AG09309 (cell line): Measurements from ENCODE around the gene PXK.
A peak's percentile ranks its signal among the peaks of the same experiment; 100 is the strongest.
"Not testable (repeated sequence)": the region's sequence is repeated elsewhere in the genome, so short reads cannot be mapped to it uniquely, and the experiment has no call there.

Experiments used
- DNase-seq: peaks from one replicate; pipeline ENCODE4 v3.0.0-alpha.2; 2010; ENCODE audit warnings: low read depth
- H3K4me3 ChIP-seq: 2 replicates; pipeline ENCODE4 v1.5.1; 2011; ENCODE audit warnings: mild to moderate bottlenecking, low read depth, low read length, moderate library complexity; ENCODE audit not compliant: control insufficient read depth
- TF ChIP-seq, protein P1 (sequence below): IDR thresholded peaks from 2 replicates; pipeline ENCODE4 v1.5.1; 2011; ENCODE audit warnings: mild to moderate bottlenecking, low read depth, low read length, inconsistent platforms; ENCODE audit not compliant: insufficient read depth, control insufficient read depth; ENCODE audit errors: missing control alignments

PXK gene

GRCh38 chr3:58335652-58335947, 2.9 kb downstream of the PXK start:
- TF ChIP-seq, protein P1, sequence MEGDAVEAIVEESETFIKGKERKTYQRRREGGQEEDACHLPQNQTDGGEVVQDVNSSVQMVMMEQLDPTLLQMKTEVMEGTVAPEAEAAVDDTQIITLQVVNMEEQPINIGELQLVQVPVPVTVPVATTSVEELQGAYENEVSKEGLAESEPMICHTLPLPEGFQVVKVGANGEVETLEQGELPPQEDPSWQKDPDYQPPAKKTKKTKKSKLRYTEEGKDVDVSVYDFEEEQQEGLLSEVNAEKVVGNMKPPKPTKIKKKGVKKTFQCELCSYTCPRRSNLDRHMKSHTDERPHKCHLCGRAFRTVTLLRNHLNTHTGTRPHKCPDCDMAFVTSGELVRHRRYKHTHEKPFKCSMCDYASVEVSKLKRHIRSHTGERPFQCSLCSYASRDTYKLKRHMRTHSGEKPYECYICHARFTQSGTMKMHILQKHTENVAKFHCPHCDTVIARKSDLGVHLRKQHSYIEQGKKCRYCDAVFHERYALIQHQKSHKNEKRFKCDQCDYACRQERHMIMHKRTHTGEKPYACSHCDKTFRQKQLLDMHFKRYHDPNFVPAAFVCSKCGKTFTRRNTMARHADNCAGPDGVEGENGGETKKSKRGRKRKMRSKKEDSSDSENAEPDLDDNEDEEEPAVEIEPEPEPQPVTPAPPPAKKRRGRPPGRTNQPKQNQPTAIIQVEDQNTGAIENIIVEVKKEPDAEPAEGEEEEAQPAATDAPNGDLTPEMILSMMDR, result no peak
- H3K4me3 ChIP-seq, result peak overlapping the region; percentile 8; the same call in 1 of the 2 replicates
- no peak for DNase-seq

DNA sequence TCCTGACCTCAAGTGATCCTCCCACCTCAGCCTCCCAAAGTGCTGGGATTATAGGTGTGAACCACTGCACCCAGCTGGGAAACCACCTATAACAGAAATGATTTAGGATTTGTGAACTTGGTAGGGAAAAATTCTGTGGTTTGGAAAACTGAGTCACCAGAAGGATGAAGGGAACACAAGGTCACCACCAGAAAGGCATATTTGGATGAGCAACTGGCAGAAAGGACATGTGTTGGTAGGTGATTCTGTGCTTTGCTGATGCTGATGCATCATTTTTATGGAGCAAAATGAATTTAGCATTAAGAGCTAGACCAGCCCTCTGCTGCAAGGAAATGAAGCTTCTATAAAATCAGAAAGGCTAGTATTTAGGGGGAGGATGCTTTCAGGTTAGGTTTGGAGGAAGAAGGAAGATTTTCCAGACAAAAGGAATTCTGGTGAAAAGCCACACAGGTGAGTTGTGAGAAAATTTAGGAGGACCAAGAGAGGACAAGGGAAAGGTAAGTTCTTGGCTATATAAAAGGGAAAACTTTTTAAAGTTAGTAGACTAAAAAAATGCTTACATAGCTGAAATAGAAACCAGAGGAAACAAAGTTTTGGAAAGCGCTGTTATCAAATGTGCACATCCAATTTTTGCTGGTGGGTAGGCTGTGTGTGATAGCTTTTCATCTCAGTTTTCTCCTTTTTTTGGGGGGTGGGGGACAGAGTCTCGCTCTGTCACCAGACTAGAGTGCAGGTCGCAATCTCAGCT, 3.6 kb downstream of the PXK start:
- DNase-seq, result peak; percentile 69
- TF ChIP-seq, protein P1, result no peak
- no peak overlapping the region for H3K4me3 ChIP-seq

DNA sequence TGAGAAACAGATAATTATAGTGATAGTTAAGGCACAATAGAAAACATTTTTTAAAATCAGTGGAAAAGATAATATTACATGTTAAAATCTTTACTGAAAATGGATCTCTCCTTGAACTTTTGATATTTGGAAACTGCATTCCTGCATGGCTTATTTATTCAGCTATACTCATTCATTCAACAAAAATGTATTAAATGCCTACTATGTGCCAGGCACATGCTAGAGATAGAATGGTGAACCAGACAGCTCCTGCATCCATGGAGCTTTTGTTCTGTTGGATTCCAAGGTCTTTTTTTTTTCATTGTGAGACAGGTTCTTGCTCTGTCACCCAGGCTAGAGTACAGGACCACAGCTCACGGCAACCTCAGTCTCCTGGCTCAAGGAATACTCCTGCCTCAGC, 4.5 kb downstream of the PXK start:
- DNase-seq, result no peak
- TF ChIP-seq, protein P1, result no peak
- H3K4me3 ChIP-seq, result no peak overlapping the region

DNA sequence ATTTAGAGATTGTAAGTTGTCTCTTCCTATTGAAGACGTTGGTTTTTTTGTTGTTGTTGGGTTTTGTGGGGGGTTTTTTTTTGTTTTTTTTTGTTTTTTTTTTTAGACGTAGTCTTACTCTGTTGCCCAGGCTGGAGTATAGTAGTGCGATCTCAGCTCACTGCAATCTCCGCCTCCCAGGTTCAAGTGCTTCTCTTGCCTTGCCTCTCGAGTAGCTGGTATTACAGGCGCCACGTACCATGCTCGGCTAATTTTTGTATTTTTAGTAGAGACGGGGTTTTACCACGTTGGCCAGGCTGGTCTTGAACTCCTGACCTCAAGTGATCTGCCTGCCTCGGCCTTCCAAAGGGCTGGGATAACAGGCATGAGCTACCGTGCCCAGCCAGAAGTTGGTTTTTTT, 6.5 kb downstream of the PXK start:
- not testable (repeated sequence) for H3K4me3 ChIP-seq, DNase-seq

- TF ChIP-seq, protein P1, result no peak
- no peak for DNase-seq
- no peak overlapping the region for H3K4me3 ChIP-seq
Measured at GRCh38 chr3:58340594-58341244, 8.0 kb downstream of the PXK start.

DNA sequence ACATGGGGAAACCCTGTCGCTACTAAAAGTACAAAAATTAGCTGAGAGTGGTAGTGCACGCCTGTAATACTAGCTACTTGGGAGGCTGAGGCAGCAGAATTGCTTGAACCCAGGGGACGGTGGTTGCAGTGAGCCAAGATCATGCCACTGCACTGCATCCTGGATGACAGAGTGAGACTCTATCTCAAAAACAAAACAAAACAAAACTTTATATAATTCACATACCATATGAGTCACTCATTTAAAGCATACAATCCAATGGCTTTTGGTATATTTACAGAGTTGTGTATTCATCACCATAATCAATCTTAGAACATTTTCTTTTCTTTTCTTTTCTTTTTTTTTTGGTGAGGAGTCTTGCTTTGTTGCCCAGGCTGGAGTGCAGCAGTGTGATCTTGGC, 8.7 kb downstream of the PXK start:
- H3K4me3 ChIP-seq, result no peak overlapping the region
- TF ChIP-seq, protein P1, result no peak
- no peak for DNase-seq

DNA sequence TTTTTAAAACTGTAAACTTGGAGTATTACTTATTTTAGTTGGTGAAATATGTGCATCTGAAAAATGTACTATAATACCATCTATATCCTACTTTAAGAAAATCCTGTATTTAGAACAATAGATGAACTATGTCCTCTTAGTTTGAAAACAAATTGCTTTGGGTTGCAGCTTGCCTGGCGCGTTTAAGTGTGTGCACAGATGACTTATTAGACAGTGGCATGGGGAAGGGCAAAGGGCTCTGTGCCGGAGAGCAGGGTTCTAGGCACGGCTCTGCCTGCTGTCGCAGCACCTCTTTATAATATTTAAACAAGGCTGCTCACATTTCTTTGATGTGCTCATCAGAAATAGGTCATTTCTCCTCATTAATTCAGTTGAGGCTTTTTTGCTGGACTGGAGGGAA, 10.0 kb downstream of the PXK start:
- TF ChIP-seq, protein P1, result no peak
- no peak for DNase-seq
- H3K4me3 ChIP-seq, result no peak overlapping the region
